ENCODE results near the gene SNRPD3. TPM values are rescaled to one million over a fixed set of nuclear protein-coding genes. Genes with fewer than 3 reads are reported as not detected.
A peak's percentile ranks its signal among the peaks of the same experiment; 100 is the strongest.
"Not testable (repeated sequence)": the region's sequence is repeated elsewhere in the genome, so short reads cannot be mapped to it uniquely, and the experiment has no call there.

The SNRPD3 gene
- total RNA-seq, 1 donor from 2014 or later, result 160 TPM

DNA sequence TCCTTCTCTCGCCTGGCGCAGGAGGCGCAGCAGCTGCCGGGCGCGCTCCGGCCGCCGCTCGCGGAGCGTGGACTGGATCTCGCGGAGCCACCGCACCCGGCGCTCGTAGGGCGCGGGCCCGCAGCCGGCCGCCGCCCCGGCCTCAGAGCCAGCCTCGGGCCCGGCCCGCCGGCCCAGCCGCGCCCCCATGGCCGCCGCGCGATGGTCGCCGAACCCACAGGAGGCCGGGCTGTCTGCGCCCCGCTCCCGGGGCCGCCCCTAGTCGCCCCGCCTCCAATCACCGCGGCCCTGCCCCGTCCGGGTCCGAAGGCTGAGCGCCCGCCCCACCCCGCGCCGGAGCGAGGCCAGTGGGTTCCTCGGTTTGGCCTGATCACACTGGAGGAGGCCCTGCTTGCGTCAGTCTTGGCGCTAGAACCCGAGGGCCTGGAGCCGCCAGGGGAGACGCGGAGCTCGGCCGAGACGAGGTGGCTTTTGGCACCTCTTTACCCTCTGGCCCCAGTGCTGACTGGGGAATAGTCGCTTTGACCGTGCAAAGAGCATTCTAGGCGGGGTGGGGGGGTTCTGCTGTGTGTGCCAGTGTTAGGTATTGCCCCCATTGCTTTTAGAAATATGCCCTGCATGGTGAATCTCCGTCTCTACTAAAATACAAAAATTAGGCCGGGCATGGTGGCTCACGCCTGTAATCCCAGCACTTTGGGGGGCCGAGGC, 37.2 kb downstream of the SNRPD3 start, which contains the start of gene LRRC75B:
Gene LRRC75B, minus strand, starts transcription at position 223 of the 708 bp plus-strand sequence. Its CDS starts 34 bp downstream, at position 189.
- H3K27ac Mint-ChIP-seq, result peak within 1 kb of the TSS; percentile 71
- H3K27me3 Mint-ChIP-seq (ENCODE audit: low read depth), result peaks cover 1% of the 10 kb centered on the region
- H3K9me3 Mint-ChIP-seq, result no peaks in the 10 kb centered on the region
- H3K4me3 Mint-ChIP-seq (ENCODE audit: low read depth), result peak within 1 kb of the TSS; percentile 90
- peak; percentile 30 for DNase-seq (ENCODE audit: low spot score)
- intact Hi-C loops (cut with micrococcal nuclease), result no loop called here
- peaks cover 4% of the 10 kb centered on the region for H3K4me1 Mint-ChIP-seq (ENCODE audit: low read depth)
- no peaks in the 10 kb centered on the region for H3K36me3 Mint-ChIP-seq (ENCODE audit: low read depth)

DNA sequence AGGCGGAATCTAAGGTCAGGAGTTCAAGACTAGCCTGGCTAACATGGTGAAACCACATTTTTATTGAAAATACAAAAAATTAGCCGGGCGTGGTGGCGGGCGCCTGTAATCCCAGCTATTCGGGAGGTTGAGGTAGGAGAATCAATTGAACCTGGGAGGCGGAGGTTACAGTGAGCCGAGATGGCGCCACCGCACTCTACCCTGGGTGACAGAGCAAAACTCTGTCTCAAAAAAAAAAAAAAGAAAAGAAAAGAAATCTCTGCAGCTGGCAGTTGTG, 37.7 kb downstream of the SNRPD3 start:
- H3K9me3 Mint-ChIP-seq; DNase-seq (ENCODE audit: low spot score); H3K27me3 Mint-ChIP-seq (ENCODE audit: low read depth); intact Hi-C loops (cut with micrococcal nuclease); H3K27ac Mint-ChIP-seq; H3K36me3 Mint-ChIP-seq (ENCODE audit: low read depth); H3K4me1 Mint-ChIP-seq (ENCODE audit: low read depth): not testable (repeated sequence)
- peak overlapping the region; percentile 57 for H3K4me3 Mint-ChIP-seq (ENCODE audit: low read depth)

DNA sequence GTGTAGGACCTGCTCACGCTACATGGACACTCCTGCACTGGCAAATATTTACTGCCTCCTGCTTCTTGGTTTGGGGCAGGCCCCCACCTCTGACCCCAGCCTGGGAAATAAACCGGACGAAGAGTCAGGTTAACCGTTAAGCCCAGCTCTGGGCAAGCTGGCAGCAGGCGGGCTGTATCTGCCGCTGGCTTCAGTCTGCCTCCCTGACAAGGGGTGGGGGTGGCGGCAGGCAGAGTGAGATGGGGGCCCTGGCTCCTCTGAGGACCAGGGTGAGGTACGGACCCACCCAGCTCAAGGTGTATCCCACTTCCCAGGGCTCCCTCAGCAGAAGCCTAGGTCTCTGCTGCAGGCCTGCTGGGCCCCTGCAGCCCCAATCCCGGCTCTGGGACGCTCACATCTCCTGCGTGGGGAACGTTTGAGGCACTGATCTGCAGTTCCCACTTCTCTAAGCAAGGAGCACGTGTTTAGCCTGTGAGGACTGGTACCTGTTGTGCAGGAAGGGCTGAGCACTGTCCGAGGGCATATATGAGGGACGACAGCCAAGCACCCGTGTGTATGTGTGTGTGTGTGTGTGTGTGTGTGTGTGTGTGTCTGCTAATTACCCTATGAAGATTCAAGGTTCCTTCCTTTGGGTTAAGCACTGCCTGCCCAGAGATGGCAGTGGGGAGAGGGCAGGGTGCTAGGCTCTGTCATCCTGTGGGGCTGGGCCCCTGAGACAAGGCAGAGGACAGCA, 38.2 kb downstream of the SNRPD3 start:
- no peak overlapping the region for H3K27ac Mint-ChIP-seq
- H3K36me3 Mint-ChIP-seq (ENCODE audit: low read depth), result no peaks in the 10 kb centered on the region
- no peaks in the 10 kb centered on the region for H3K9me3 Mint-ChIP-seq
- peak overlapping the region; percentile 57 for H3K4me3 Mint-ChIP-seq (ENCODE audit: low read depth)
- intact Hi-C loops (cut with micrococcal nuclease), result no loop called here
- H3K4me1 Mint-ChIP-seq (ENCODE audit: low read depth), result peaks cover 4% of the 10 kb centered on the region
- H3K27me3 Mint-ChIP-seq (ENCODE audit: low read depth), result peaks cover 1% of the 10 kb centered on the region
- DNase-seq (ENCODE audit: low spot score), result no peak

DNA sequence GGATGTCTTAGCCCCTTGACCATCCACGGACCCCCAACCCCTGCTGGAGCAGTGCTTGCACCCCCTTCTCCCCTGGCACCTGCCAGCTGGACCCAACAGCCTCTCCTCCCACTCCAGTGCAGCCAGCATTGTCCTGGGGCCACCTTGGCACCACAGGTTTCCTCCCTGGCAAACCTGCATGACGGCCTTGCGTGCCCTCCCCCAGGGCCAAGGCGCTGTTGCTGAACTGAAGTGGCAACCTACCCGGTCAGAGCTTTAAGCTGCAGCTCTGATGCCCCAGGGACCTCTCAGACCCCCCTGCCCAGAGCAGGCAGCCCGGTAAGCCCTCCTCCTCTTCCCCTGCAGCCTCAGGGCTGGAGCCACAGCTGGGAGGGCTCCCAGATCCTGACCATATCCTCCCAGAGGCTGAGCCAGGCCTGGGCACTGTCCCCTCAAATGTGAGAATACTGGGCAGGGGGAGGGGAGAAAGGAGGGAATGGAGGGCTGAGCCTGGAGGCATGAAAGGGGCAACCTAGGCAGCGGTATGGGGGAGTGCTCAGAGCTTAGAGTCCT, 38.8 kb downstream of the SNRPD3 start:
- intact Hi-C loops (cut with micrococcal nuclease), result no loop called here
- Mint-ChIP-seq H3K36me3 (ENCODE audit: low read depth) (no peaks in the 10 kb centered on the region), H3K4me1 (ENCODE audit: low read depth) (peaks cover 6% of the 10 kb centered on the region), H3K27ac (no peak overlapping the region), H3K27me3 (ENCODE audit: low read depth) (peaks cover 1% of the 10 kb centered on the region), H3K4me3 (ENCODE audit: low read depth) (no peak overlapping the region), H3K9me3 (no peaks in the 10 kb centered on the region)
- DNase-seq (ENCODE audit: low spot score), result no peak

DNA sequence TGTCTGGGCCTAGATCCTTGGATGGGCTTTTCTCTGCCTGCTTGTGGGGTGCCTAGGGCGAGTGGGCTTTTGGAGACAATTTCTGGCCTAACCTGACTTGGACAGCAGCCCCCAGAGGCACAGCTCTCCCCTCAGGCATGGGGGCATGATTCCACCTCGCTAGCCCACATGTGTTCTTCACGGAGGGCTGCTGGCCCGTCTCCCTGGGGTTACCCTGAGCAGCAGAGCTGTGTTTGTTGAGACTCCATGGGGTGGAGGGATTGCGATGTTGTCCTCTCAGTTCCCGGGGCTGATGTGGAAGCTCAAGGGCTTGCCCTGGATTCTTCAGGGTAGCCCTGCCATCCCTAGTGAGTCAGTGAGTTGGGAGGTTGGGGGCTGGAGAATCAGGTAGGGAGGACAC, 39.4 kb downstream of the SNRPD3 start:
- H3K27ac Mint-ChIP-seq, result no peak overlapping the region

DNA sequence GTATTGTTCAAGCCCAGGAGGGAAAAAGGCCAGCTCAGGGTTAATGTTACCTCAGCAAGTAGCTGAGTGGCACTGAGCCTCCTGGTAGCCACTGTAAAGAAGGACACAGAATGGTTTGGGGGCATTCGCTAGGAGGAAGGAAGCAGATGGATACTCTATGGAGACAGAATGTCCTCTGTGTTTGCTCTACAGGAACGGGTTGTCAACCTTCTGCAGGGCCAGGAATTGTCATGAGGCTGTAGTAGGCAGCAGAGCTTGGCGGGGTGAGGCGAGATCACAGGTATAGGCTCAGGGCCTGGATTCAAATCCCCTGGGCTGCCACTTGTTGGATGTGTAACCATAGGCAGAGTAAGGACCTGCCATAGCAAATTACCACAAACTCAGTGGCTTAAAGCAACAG, 40.1 kb downstream of the SNRPD3 start:
- H3K36me3 Mint-ChIP-seq (ENCODE audit: low read depth), result no peaks in the 10 kb centered on the region
- no peak overlapping the region for H3K27ac Mint-ChIP-seq
- intact Hi-C loops (cut with micrococcal nuclease), result no loop called here
- H3K4me3 Mint-ChIP-seq (ENCODE audit: low read depth), result no peak overlapping the region
- peaks cover 6% of the 10 kb centered on the region for H3K4me1 Mint-ChIP-seq (ENCODE audit: low read depth)
- H3K27me3 Mint-ChIP-seq (ENCODE audit: low read depth), result peaks cover 1% of the 10 kb centered on the region
- no peak for DNase-seq (ENCODE audit: low spot score)
- no peaks in the 10 kb centered on the region for H3K9me3 Mint-ChIP-seq

More for the DNA sequence above, 39.4 kb downstream of the SNRPD3 start:
- H3K4me1 Mint-ChIP-seq (ENCODE audit: low read depth), result peaks cover 6% of the 10 kb centered on the region
- no peaks in the 10 kb centered on the region for H3K9me3 Mint-ChIP-seq
- no peak overlapping the region for H3K4me3 Mint-ChIP-seq (ENCODE audit: low read depth)
- peaks cover 1% of the 10 kb centered on the region for H3K27me3 Mint-ChIP-seq (ENCODE audit: low read depth)
- intact Hi-C loops (cut with micrococcal nuclease), result no loop called here
- no peaks in the 10 kb centered on the region for H3K36me3 Mint-ChIP-seq (ENCODE audit: low read depth)
- no peak for DNase-seq (ENCODE audit: low spot score)

DNA sequence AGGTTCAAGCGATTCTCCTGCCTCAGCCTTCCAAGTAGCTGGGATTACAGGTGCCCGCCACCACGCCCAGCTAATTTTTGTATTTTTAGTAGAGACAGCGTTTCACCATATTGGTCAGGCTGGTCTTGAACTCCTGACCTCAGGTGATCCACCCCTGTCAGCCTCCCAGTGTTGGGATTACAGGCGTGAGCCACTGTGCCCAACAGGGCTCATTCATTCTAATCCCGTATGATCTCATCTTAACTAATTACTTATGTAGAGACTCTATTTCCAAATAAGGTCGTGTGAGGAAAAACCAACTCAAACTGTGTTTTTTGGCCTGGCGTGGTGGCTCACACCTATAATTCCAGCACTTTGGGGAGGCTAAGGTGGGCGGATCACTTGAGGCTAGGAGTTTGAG, 41.3 kb downstream of the SNRPD3 start:
- H3K4me1 Mint-ChIP-seq (ENCODE audit: low read depth), result peaks cover 15% of the 10 kb centered on the region
- H3K27ac Mint-ChIP-seq; H3K4me3 Mint-ChIP-seq (ENCODE audit: low read depth); H3K27me3 Mint-ChIP-seq (ENCODE audit: low read depth); H3K36me3 Mint-ChIP-seq (ENCODE audit: low read depth); DNase-seq (ENCODE audit: low spot score); H3K9me3 Mint-ChIP-seq; intact Hi-C loops (cut with micrococcal nuclease): not testable (repeated sequence)

DNA sequence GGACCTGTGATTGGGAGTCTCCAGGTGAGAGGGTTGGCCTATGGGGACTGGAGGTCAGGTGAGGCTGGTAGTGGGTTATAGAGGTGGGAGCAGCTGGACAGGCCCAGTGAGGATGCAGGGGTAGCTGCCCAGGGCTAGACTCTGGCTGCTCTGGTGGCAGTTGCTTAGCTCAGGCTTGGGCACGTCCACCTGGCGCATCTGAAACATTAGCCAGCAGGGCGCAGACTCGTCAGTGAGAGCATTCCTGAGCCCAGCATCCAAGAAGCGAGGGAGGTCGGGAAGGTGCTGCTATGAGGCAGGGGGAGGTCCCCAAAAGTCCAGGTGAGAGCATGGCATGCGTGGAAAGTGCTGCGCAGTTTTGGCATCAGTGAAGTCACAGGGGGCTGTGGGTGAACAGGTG, 43.7 kb downstream of the SNRPD3 start:
- Mint-ChIP-seq H3K9me3 (no peaks in the 10 kb centered on the region), H3K4me1 (ENCODE audit: low read depth) (peaks cover 28% of the 10 kb centered on the region), H3K27ac (no peak overlapping the region), H3K4me3 (ENCODE audit: low read depth) (no peak overlapping the region), H3K27me3 (ENCODE audit: low read depth) (no peaks in the 10 kb centered on the region), H3K36me3 (ENCODE audit: low read depth) (no peaks in the 10 kb centered on the region)
- intact Hi-C loops (cut with micrococcal nuclease), result no loop called here
- DNase-seq (ENCODE audit: low spot score), result no peak

DNA sequence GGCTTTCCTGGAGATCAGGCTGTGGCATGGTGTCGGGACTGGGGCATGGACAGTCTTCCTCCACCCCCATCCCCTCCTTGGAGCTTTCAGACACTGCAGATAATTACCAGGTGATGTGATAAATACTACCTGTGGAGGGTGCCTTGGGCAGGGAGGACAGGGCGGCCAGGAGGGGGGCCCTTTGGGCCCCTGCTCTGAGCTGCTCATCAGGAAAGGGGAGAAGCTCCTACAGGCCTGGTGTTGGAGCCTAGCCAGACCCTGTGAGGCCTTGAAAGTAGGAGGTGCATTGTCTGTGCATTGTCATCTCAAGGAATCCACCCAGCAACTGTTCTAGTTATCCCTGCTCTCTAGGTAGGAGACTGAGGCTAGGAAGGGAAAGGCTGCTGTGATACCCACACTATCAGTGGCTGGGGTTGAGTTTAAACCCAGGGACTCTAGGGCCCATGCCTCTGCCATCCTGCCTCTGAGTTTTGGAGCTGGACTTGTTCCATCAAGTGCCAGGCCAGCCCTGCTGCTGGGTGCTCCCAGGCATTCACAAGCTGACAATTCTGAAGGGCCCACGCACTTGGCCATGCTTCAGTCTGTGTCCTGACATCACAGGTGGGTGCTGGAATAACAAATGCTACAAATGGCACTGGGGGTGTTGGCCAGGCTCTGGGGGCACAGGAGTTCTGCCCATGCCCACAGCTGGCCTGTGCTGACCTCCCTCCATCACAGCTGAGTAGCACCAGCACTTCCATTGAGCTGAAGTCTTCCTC, 44.3 kb downstream of the SNRPD3 start:
- H3K36me3 Mint-ChIP-seq (ENCODE audit: low read depth); DNase-seq (ENCODE audit: low spot score); H3K4me3 Mint-ChIP-seq (ENCODE audit: low read depth); H3K27me3 Mint-ChIP-seq (ENCODE audit: low read depth); H3K9me3 Mint-ChIP-seq: not testable (repeated sequence)
- intact Hi-C loops (cut with micrococcal nuclease), result loop anchor here (5.0 kb wide), 1 partner anchor 43 kb away; the partner anchor contains the start of genes GUCD1 and SNRPD3
- Mint-ChIP-seq H3K27ac (peak overlapping the region; percentile 38), H3K4me1 (ENCODE audit: low read depth) (peaks cover 28% of the 10 kb centered on the region)

DNA sequence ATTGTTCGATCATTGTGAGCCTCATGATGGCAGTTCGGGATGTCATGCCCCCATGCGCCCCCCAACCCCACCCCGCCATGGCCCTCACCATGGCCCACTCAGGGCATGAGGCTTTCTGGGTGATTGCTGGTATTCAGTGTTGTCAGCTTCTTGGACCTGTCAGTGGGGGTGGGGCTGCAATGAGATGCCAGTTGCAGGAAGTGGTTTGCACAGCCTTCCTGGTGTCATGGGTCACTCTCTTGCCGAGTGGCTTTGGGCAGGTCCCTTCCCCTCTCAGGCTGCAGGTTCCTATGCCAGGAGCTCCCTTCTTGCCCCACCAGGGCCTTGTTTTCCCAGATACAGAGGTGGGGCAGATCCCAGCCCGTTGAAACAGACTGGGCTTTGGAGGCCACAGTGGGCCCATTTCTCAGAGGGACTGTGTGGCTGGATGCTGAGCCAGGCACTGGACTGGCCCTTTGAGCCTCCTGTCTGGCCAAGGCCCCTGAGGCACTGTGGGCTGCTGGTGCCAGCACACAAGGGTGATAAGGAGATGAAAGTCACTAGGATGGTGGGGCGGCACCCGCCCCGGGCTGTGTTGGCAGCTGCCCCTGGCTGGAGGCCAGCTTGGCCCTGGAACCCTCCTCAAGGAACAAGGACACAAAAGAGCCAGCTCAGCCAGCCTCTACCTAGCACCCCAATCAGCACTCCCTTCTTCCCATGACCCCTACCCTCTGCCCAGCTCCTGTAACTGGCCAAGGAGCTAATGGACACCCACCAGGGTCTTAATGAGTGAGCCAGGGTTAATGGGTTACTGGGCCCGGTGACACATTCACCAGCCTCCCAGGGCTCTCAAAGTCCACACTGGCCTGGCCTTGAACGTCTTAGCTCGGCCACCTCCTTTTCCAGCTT, 45.7 kb downstream of the SNRPD3 start:
- Mint-ChIP-seq H3K27me3 (ENCODE audit: low read depth) (no peaks in the 10 kb centered on the region), H3K36me3 (ENCODE audit: low read depth) (no peaks in the 10 kb centered on the region), H3K4me1 (ENCODE audit: low read depth) (peaks cover 31% of the 10 kb centered on the region), H3K27ac (peak overlapping the region; percentile 70), H3K4me3 (ENCODE audit: low read depth) (no peak overlapping the region), H3K9me3 (no peaks in the 10 kb centered on the region)
- DNase-seq (ENCODE audit: low spot score), result no peak
- intact Hi-C loops (cut with micrococcal nuclease), result loop anchor here (5.0 kb wide), 1 partner anchor 44 kb away; the partner anchor contains the start of genes GUCD1 and SNRPD3

DNA sequence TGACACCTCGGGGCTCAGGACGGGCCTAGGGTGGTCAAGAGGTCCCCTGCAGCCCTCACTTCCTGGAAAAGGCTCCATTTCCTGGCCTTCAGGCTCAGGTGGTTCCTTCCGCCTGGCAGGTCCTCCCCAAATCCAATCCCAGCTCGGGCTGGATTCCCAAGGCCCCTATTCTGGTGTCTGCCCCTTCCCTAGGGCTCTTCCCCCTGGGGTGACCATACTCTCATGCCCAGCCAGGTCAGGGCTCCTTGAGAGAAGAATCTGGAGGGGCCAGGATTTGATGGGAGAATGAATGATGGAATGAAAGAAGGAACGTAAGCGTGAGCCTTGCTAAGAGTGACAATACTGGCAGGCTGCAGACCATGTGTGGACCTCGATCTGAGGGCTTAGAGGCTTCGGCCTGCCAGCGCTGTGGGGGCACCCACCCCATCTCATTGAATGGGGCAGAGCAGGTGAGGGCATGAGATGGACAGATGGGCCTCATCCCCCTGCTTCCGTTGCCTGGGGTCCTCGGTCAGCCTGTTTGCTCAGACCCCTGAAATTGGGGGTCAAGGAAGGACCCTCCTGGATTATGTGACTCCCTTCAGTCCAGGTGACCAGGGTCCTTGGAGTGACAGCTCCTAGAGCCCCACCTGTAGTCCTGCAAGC, 46.4 kb downstream of the SNRPD3 start:
- H3K27ac Mint-ChIP-seq; H3K36me3 Mint-ChIP-seq (ENCODE audit: low read depth); H3K4me3 Mint-ChIP-seq (ENCODE audit: low read depth); DNase-seq (ENCODE audit: low spot score); H3K9me3 Mint-ChIP-seq; H3K27me3 Mint-ChIP-seq (ENCODE audit: low read depth): not testable (repeated sequence)
- intact Hi-C loops (cut with micrococcal nuclease), result loop anchor here (5.0 kb wide), 1 partner anchor 45 kb away; the partner anchor contains the start of genes GUCD1 and SNRPD3
- peaks cover 32% of the 10 kb centered on the region for H3K4me1 Mint-ChIP-seq (ENCODE audit: low read depth)

Data from activated T-helper 2 cell treated with anti-CD3 and anti-CD28 coated beads, Interferon-gamma antibody, Interleukin-2, Interleukin-4, amounts not matched to agents 10 μg/mL and 5 μg/mL and 100 μg/mL, durations not matched to agents 14 hours and 24 hours and 36 hours (primary cell).